HT1080 (cell line): Measurements from ENCODE around the gene ABHD11. TPM values are rescaled to one million over a fixed set of nuclear protein-coding genes. Genes with fewer than 3 reads are reported as not detected.
A peak's percentile ranks its signal among the peaks of the same experiment; 100 is the strongest.

Experiments
- DNase-seq: peaks from one replicate; pipeline ENCODE4 v3.0.0-alpha.2; 2015; ENCODE audit warnings: low read depth
- small RNA-seq: library from RNA; depleted of rRNA; stranded (forward); fragments of <200 nt; gene quantifications from one replicate; pipeline ENCODE3, GENCODE V24; 2014
- total RNA-seq: library from RNA; depleted of rRNA; stranded (reverse); fragments of >200 nt; shearing (Covaris generic); gene quantifications from 2 replicates; pipeline ENCODE4 v1.2.3, GENCODE V29; 2014; rRNA removed

ABHD11 gene
- total RNA-seq, 1 experiment from 2014 or later = 50.5 TPM

DNA sequence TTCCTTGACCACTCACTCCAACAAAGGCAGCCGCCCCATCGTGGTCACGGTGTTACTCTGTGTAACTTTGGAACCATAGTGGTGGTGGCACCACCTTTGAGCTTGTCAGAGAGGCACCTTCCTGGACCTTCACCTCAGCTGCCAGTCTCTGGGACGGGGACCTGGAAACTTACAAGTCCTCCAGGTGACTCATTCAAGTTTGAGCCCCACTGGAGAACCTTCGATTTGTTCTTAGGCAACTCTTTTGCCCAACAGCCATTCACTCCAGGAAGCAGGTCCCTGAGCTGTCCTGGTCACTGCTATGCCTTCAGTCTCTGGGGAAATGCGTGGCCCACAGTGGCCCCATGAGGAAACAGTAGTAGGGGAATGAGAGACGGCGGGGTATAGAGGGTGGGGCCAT is 36.4 kb downstream of the ABHD11 start:
- DNase-seq = no peak

DNA sequence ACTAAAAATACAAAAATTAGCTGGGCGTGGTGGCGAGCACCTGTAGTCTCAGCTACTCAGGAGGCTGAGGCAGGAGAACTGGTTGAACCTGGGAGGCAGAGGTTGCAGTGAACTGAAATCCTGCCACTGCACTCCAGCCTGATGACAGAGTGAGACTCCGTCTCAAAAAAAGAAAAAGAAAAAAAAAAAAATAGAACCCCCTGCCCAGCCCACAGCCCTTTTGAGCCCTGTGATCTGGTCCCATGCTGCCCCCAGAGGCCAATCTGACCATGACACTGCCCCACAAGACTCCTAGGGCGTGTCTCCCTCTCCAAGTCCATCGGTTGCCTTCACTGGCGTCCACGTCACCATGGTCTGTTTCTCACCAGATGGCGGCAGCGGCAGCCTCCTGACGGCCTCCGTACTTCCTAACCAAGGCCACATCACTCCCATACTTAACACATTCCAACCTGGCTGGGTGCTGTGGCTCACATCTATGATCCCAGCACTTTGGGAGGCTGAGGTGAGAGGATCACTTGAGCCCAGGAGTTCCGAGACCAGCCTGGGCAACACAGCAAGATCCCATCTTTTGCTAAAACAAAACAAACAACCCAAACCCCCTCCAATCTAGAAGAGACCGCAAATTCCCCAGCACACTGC is 37.1 kb downstream of the ABHD11 start:
- peak; percentile 61 for DNase-seq

DNA sequence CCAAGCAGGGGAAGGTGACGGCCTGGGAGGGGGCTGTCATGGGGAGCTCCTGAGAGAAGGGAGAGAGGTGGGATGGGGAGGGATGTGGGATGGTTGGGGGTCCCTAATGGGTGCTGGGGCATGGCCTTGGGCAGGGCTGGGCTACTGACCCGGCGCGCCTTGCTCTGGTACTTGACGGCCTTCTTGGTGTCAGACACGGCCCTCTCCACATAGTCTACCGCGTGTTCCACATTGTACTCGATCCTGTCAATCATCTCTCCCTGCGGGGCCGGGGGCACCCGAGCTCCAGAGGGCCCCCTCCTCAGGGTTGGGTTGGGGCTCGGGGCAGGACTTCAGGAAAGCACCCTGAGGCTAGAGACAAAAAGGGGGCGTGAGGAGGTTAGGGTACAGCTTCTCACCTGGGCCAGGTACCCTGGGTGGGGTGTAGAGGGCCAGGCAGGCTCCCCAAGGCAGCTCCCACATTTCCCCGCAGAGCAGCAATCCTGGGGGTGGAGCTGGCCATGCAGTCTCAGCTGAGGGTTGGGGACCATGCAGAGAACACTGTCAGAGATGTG is 37.9 kb downstream of the ABHD11 start:
- DNase-seq = no peak

DNA sequence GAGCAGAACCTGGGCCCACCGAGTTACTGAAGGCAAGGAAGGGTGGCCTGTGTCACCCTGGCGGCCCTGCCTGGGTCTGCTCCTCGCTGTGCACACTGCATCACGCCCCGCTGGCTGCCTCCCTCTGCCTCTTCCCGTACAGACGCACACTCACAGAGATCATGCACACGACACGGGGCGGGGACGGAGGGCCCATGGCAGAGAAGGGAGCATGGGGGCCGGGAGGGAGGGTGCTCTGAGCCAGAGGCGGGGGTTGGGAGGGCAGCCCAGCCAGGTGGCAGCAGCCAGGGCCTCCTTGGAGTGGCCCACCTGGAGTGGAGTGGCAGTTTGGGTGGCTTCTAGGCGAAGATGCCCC is 38.6 kb downstream of the ABHD11 start:
- no peak for DNase-seq

DNA sequence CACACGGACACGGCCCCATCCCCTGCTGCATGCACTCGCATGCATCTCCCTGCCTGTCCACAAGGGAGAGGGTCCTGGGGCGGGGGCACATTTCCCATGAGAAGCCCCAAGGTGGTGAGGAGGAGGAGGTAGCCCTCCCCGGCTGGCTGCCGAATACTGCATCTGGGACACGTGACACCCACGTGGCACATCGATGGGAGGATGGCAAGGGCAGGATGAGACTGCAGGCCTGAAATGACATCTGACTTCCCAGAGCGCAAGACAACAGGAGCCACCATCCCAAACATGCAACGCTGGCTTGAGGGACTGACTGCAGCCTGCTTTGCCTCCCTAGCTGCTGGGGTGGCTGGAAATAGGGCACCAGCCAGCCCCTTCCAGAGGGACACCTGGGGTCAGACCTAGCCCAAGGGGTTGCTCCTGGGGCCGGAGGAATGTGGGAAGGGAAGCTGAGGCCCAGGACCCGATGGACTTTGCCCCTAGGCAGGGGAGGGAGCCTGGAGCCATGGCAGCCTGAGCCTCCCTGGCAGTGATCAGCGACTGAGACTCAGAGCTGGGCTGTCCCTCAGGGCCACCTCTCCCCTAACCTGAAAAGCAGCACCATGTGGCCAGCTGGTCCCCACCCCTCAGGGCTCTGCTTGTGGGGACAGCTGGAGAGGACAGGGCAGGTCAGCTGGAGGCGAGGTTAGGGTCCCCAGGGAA is 39.1 kb downstream of the ABHD11 start:
- DNase-seq = no peak

DNA sequence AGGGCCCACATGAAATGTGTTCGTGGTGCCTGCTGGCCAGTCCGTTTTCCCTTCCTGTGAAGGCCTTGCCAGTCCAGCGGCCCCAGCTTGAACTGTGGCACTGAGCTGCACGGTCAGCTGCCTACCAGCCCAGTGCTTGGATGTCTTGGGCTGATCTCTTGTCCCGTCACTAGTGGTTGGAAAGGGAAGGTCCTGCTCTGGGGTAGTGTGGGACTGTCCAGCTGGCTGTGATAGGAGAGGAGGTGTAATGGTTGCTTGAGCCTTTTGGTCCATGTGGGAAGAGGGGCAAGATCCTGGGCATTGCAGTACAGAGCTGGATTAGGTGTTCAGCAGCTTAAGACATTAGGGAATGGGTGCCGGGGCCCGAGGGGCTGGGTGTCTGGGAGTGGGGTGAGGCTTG is 40.2 kb downstream of the ABHD11 start:
- DNase-seq = no peak

DNA sequence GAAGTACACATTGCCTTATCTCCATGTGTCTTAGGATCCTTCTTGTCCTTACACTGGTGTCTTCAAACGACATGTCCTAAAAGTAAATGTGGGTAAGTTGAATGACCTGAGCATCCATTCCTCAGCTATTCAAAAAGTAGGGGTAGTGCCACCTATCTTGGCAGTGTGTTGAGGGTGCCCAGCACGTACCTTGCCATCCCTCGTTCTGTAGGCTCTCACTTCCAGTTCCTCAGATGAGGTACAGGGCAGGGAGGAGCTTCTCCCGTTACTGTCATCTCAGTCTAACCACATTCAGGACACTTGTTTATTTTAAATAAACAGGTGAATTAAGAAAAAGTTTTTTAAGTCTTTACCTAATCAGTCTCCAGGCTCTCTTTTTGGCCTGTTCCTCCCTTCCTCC is 42.2 kb downstream of the ABHD11 start:
- no peak for DNase-seq

DNA sequence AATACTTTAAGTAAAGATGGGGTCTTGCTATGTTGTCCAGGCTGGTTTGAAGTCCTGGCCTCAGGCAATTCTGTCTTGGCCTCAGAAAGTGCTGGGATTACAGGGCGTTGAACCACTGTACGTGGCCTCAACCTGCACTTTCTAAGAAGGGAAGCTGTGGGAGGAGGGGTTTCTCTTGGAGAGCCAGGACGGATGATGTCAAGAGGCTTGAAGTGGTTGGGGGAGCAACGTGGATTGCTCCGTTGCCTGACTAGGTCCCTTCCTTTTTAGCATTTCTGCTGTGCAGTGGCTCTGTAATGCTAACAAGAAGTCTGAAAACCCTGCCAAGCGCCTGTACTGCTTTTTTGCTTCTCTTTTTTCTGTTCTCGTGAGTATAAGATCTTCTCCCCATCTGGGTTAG is 48.0 kb downstream of the ABHD11 start:
- no peak for DNase-seq

DNA sequence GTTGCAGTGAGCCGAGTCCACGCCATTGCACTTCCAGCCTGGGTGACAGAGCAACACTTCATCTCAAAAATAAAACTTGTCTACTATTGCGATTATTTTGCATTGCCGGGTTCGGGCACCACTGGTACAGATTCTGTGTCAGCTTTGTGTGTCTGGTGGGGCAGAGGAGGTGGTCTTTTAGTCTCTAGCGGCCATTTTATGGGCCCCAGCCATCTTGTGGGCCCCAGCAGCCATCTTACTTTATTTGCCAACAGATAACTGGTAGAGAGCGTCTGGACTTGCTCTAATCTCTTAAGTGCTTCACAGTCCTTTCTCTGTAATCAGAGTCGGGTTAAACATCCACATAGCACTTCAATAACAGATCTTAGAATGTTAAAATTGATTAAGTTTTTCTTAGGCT is 50.3 kb downstream of the ABHD11 start:
- DNase-seq = no peak

Small RNA genes within 50 kb of the gene (small RNA-seq; reads per million reads assigned to genes)
- gene MIR4284 (0.09 reads per million), gene RN7SL265P (not detected)

Other genes with a start within 250 kb of the ABHD11 start
- 68.5 and 70.7 TPM in 2 replicates for gene BAZ1B, start 216.5 kb downstream of the ABHD11 start, total RNA-seq
- gene BCL7B, start 181.1 kb downstream of the ABHD11 start, total RNA-seq = 40.9 and 49.6 TPM in 2 replicates
- gene TBL2, start 160.2 kb downstream of the ABHD11 start, total RNA-seq = 34.7 and 57.3 TPM in 2 replicates
- not detected in 2 replicates for gene MLXIPL, start 114.3 kb downstream of the ABHD11 start, total RNA-seq
- 4.7 and 6.2 TPM in 2 replicates for gene VPS37D, start 71.0 kb downstream of the ABHD11 start, total RNA-seq
- gene DNAJC30, start 55.3 kb downstream of the ABHD11 start, total RNA-seq = 3.8 and 11.9 TPM in 2 replicates
- gene BUD23, start 55.2 kb downstream of the ABHD11 start, total RNA-seq = 78.8 and 82.9 TPM in 2 replicates
- 51.6 and 69.7 TPM in 2 replicates for gene STX1A, start 19.1 kb downstream of the ABHD11 start, total RNA-seq
- gene CLDN3, start 31.5 kb upstream of the ABHD11 start, total RNA-seq = not detected in 2 replicates
- gene CLDN4, start 92.2 kb upstream of the ABHD11 start, total RNA-seq = 1.2 and 1.7 TPM in 2 replicates
- 14.4 and 22.2 TPM in 2 replicates for gene METTL27, start 103.7 kb upstream of the ABHD11 start, total RNA-seq
- gene TMEM270, start 122.4 kb upstream of the ABHD11 start, total RNA-seq = 0.23 TPM in 1 of 2 replicates, not detected in the other